GM12865 (cell line): ENCODE measurements around the gene TTC33.

Experiments used
- DNase-seq: peaks from one replicate; pipeline ENCODE4 v3.0.0; 2010; ENCODE audit warnings: low read depth
- H3K4me3 ChIP-seq: 2 replicates; pipeline ENCODE4 v1.5.1; 2011; ENCODE audit warnings: mild to moderate bottlenecking, low read depth, low read length, control low read depth
- TF ChIP-seq, protein P1 (sequence below): IDR thresholded peaks from 2 replicates; pipeline ENCODE4 v1.5.1; 2011; ENCODE audit warnings: low read length, control low read depth, low read depth, inconsistent platforms; ENCODE audit not compliant: insufficient read depth; ENCODE audit errors: missing control alignments

The TTC33 gene

DNA sequence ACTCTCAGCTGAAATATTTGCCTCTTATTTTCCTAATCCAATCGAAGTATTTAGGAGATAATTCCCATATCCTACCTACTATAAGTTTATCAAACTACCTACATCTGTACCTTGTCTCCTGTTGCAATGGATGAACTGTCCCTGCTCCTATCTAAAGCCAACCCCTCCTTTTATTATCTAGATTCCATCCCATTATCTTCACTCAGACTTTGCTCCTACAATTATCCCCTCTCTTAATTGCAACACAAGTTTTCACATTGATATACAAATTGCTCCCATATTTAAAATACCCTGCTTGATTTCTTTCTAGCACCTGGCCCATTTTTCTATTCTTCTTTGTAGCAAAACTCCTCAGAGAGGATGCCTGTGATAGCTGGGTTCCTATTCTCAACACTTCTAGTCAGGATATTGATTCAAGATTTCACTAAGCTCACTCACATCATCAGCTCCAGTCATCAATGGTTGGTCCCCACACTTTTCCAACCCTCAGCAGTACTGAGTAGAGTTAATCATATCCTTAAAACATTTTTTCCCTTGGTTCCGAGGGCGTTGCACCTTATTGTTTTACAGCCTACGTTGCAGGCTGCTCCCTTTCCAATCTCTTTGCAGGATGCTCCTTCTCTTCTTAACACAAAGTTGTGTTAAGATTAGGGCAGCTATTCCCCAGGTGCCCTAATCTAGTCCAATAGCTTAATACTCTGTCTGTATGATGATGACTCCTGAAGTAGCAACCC, 253.9 kb downstream of the TTC33 start:
- TF ChIP-seq, protein P1, sequence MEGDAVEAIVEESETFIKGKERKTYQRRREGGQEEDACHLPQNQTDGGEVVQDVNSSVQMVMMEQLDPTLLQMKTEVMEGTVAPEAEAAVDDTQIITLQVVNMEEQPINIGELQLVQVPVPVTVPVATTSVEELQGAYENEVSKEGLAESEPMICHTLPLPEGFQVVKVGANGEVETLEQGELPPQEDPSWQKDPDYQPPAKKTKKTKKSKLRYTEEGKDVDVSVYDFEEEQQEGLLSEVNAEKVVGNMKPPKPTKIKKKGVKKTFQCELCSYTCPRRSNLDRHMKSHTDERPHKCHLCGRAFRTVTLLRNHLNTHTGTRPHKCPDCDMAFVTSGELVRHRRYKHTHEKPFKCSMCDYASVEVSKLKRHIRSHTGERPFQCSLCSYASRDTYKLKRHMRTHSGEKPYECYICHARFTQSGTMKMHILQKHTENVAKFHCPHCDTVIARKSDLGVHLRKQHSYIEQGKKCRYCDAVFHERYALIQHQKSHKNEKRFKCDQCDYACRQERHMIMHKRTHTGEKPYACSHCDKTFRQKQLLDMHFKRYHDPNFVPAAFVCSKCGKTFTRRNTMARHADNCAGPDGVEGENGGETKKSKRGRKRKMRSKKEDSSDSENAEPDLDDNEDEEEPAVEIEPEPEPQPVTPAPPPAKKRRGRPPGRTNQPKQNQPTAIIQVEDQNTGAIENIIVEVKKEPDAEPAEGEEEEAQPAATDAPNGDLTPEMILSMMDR, result no peak
- no peak overlapping the region for H3K4me3 ChIP-seq
- DNase-seq, result no peak

DNA sequence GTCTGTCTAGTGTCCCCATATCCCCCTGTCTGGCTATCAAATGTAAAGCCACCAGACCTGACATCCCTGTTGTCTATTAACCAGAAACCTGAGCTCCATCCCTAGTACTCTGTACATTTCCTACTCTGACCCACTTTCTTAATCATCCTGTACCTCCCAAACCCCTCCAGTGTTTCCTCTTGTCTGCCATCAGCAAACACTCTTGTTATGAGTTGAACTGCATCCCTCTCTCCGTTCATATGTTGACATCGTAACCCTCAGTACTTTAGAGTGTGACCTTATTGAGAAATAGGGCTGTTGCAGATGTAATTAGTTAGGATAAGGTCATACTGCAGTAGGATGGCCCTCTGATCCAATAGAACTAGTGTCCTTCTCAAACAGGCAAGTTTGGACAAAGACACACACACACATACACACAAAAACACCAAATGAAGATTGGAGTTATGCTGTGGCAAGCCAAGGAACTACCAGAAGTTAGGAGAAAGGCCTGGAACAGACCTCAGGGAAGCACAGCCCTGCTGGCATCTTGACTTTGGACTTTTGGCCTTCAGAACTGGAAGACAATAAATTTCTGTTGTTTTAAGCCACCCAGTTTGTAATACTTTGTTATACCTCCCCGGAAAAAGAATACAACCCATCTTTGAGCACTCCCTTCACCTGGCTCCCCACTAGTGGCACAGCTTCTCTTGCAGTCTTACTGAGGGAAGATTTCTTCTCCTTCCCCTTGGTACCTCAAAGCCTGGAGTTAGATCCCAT, 256.1 kb downstream of the TTC33 start:
- no peak overlapping the region for H3K4me3 ChIP-seq
- TF ChIP-seq, protein P1, result no peak
- DNase-seq, result no peak

DNA sequence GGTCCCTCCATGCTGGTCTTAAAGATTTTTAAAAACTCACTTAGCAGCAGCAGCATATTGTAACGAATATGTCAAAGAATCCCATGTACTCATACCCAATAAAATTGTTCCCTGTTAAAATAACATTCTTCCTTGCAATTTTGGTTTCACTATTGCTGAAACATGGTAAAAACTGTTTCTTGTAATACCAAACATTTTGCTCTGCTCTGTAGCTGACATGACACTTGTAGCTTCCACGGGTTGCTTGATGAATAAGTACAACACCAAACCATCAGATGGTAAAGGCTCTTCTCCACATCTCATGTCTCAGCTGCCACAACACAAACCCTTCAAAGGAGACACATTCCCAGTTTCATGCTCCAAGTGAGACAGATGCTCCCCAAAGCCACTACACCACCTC, 256.8 kb downstream of the TTC33 start:
- no peak for DNase-seq
- no peak overlapping the region for H3K4me3 ChIP-seq
- TF ChIP-seq, protein P1, result no peak

DNA sequence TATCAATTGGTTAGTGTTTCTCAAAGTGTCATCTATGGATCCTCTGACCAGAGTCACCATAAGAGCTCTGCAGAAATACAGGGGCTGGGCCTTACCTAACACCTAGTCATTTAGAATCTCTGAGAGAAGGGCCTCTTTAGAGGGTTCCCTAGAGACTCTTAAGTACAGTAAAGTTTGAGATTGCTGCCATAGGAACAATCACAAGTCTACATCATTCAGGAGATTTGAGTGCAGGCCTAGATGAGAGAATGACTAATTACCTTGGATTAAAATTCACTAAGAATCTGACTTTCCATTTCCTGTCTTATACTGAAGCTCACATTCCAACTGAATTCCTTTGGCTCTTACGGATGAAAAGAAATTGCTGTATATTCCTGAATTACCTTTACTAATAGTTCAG, 258.2 kb downstream of the TTC33 start:
- TF ChIP-seq, protein P1, result no peak
- no peak for DNase-seq

DNA sequence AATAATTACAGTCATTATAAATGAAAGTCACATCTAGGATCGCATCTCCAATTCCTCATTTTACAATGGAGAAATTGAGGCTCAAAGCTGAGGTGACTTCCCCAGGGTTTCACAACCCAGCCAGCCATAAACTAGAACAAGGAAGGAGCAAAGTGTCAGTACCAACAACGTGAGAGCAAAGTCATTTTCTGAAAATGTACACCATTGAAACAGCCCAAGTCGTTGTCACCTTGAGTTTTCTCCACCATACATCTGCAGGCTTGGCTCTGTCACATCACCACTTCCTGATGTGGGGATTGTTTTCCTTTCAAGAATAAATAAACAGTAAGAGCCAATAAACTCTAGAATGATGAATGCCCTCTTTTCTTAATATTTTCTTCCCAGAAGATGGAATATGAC, 260.5 kb downstream of the TTC33 start:
- no peak overlapping the region for H3K4me3 ChIP-seq
- no peak for DNase-seq
- TF ChIP-seq, protein P1, result no peak

More for the DNA sequence above, 258.2 kb downstream of the TTC33 start:
- H3K4me3 ChIP-seq, result no peak overlapping the region

DNA sequence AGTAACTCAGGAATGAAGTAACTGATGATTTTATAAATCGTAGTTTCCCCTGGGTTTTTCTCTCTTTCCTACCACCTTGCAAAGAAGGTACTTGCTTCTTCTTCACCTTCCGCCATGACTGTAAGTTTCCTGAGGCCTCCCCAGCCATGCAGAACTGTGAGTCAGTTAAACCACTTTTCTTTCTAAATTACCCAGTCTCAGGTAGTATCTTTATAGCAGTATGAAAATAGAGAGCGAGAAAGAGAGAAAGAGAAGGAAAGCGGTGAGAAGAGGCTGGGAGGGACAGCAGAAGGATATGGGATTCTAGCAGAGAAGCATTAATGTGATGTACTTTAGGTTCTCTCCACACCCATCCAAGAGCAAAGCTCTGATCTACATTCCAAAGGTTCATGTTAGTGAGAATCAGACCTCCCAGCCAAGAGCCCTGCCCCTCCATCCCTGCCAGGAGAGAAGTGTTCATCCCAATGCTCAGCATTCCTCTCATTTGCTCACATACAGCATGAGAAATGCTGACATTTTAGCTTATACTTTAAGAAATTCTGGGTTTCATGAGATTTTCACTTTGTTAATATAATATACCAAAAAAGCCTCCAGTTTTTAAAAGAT, 261.0 kb downstream of the TTC33 start:
- TF ChIP-seq, protein P1, result no peak
- no peak for DNase-seq
- H3K4me3 ChIP-seq, result no peak overlapping the region
